HG03060 (cell line): ENCODE measurements around the gene APLN.

Experiments used
- ATAC-seq: cut with Tn5 transposase; IDR thresholded peaks from one replicate; pipeline ENCODE4 v1.9.1; 2021; ENCODE audit warnings: low read depth, moderate number of reproducible peaks; ENCODE audit not compliant: unreplicated experiment

APLN gene

DNA sequence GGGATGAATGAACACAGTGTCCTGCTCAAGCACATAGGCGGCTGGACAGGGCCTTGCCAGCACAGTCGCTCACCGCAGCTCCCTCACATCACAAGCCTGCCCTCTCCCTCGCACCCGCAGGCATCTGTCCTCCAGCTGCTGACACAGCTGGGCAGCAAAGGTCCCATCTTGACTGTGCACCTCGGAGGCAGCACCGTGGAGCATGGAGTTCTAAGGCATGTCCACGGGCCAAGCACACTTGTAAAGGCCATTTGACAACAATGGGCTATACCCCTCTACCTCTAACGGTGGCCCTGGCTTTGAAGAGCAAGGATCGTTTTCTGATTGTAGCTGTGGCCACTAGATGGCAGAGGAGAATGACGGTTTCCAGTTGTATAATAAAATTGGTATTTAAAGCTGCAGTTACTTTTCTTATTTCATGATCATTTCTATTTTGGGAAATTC lies 53.8 kb downstream of the APLN start:
- ATAC-seq: no peak

GRCh38 chrX:129599996-129600395 lies 54.8 kb downstream of the APLN start:
- ATAC-seq: no peak

- no peak for ATAC-seq
Measured at GRCh38 chrX:129599499-129599898, 55.3 kb downstream of the APLN start.

- no peak for ATAC-seq
Measured at GRCh38 chrX:129597905-129598304, 56.9 kb downstream of the APLN start.

DNA sequence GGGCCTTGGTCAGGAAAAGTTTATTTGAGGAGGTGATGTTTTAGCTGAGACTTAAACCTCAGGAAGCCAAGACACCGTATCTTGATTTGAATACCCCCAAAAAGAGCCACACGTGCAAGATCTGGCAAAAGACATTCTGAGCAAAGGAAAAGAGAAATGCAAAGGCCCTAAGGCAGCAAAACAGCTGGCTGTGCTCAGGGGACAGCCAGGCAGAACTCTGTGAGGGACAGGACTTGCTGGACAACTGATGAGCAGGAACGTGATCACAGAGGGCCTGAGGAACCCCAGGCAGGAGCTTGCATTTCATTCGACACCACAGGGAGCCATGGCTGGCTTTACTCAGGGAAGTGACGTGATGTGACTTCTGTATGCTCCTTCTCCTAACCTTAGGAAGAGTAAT lies 58.7 kb downstream of the APLN start:
- ATAC-seq: no peak
